CD4-positive, alpha-beta T cell treated with Interleukin-21 for 1 hour (primary cell): ENCODE data around the gene CDKN2A.

ENCODE experiments used
- DNase-seq: peaks from one replicate; pipeline ENCODE4 v3.0.0-alpha.2; 2020

CDKN2A gene

DNA sequence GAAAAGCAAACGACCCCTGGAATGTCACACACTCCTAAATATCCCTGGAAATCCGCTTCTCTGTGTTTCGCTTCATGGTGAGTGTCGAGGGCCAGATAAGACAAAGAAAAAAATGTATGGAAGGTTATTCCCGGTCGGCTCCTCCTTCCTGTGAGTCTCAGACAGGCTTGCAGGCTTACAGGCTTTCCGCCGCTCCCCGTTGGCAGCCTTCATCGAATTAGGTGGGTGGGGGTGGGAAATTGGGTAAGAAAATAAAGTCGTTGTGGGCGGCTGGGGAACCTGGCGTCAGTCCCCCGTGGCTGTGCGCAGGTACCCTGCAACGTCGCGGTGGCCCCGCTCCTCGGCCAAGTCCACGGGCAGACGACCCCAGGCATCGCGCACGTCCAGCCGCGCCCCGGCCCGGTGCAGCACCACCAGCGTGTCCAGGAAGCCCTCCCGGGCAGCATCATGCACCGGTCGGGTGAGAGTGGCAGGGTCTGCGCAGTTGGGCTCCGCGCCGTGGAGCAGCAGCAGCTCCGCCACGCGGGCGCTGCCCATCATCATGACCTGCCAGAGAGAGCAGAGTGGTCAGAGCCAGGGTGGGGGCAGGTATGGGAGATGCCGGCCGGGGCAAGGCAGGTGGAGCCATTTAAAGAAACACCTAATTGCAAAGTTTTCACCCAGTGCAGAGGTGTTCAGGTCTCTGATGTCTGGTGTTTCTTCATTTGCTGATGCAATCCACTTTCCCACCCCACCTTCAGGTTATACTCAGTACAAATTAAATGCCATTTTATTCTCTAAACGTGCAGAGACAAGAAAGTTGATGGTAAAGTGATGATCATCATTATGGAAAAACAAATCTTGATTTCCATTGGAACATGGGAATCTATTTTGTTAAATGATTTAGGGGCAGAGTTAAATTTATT lies 11.8 kb upstream of the CDKN2A start:
- DNase-seq, result no peak

- DNase-seq, result peak; percentile 43
These were observed 11.0 kb upstream of the CDKN2A start for GRCh38 chr9:22005021-22005701.

GRCh38 chr9:22002038-22002437 lies 7.8 kb upstream of the CDKN2A start:
- DNase-seq, result no peak

GRCh38 chr9:21998026-21998425 lies 3.8 kb upstream of the CDKN2A start:
- DNase-seq, result no peak

GRCh38 chr9:21997480-21997879 lies 3.3 kb upstream of the CDKN2A start:
- no peak for DNase-seq

GRCh38 chr9:21996858-21997257 lies 2.7 kb upstream of the CDKN2A start:
- DNase-seq, result no peak

- no peak for DNase-seq
These were observed 2.2 kb upstream of the CDKN2A start for GRCh38 chr9:21996438-21996837.

GRCh38 chr9:21995666-21996398 lies 1.6 kb upstream of the CDKN2A start:
- no peak for DNase-seq

DNA sequence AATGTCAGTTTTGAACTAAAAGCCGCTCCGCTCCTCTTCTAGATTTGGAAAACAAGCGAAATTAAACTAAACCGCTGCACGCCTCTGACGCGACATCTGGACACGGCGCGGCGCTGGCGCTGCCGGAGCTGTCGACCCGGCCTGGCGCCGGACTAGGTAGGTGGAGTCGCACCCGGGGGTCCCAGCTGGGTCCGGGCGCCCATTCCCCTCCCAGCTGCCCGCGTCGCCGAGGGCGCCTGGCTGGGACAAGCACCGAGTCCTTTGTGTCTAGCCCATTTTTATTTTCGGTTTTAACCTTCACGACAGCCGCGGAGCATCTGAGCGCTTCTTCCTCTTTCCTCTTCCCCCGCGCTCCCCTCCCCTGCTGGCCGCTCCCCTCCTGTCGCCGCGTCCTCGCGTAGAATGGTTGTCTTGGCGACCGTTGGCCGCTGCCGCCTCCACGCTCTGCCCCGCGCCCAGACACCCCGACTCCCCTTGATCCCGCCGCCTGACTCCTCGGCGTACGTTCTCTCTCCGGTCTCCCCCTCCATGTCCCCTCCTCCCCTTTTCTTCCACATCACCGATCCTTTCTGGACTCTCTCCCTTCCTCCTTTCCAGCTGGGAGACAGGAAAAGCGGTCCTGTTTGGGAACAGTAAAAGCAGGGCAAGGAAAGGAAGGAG lies 944 bp upstream of the CDKN2A start:
- DNase-seq, result peak; percentile 88

DNA sequence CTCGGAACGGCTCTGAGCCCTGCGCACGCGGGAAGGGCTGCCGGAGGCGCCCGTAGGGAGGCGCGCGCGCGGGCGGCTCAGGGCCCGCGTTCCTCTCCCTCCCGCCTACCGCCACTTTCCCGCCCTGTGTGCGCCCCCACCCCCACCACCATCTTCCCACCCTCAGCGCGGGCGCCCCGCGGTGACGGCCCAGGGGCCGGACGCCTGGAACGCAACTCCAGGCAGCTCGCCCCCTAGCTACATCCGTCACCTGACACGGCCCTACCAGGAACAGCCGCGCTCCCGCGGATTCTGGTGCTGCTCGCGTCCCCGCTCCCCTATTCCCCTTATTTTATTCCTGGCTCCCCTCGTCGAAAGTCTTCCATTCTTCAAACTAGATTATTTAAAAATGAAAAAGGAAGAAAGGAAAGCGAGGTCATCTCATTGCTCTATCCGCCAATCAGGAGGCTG lies 389 bp upstream of the CDKN2A start, which contains the start of gene CDKN2B-AS1:
TSS of gene CDKN2B-AS1 (plus strand) at position 236 of the 450 bp plus-strand sequence.
- peak; percentile 54 for DNase-seq

DNA sequence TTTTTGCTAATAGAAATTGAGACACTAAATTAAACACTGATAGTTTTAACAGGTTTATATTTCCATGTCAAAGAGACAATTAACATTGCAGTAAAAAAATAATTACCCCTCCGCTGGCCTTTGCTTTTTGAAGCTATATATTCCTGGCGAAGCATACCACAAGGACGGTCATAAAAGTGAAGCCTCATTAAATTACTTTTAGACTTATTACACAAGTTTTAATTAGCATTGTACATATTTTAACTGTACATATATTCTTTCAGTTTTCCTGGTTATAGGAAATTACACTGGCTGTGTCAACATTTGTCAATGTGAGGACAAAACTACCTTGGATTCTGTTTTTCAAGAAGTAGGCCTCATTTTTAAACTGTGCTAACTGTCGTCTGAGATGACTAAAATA lies 1.2 kb downstream of the CDKN2A start:
- no peak for DNase-seq

DNA sequence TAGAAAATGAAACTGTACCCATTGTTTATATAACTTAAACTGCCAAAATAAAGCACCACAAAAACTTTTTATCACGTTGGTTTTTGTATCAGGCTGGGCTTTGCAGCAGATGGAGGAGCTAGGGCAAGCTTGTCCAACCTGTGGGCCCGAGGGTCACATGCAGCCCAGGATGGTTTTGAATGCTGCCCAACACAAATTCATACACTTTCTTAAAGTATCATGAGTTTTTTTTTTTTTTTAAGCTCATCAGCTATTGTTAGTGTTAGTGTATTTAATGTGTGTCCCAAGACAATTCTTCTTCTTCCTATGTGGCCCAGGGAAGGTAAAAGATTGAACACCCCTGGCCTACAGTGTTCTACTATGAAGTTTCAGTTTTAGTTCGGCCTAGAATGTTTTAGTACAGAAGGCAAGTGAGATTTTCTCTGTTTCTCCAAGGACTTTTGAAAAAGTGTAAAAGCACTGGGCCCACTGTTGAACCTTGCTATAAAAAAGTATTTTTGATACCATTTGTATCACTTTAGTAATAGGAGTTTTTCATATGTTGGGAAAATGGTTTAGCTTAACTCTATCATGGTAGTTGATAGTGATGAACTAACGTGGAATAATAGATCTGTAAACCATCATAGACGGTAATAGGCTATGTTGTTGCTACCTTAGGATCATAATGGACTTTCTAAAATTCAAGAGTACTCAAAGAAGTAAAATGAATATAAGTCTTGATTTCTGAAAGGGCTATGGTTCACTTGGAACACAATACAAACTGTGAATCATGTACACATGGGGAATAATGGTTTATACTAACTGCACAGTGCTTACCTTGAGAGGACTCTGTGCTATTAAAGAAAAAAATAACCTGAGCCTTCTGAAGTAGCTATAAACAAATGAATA lies 2.9 kb downstream of the CDKN2A start:
- DNase-seq, result no peak

DNA sequence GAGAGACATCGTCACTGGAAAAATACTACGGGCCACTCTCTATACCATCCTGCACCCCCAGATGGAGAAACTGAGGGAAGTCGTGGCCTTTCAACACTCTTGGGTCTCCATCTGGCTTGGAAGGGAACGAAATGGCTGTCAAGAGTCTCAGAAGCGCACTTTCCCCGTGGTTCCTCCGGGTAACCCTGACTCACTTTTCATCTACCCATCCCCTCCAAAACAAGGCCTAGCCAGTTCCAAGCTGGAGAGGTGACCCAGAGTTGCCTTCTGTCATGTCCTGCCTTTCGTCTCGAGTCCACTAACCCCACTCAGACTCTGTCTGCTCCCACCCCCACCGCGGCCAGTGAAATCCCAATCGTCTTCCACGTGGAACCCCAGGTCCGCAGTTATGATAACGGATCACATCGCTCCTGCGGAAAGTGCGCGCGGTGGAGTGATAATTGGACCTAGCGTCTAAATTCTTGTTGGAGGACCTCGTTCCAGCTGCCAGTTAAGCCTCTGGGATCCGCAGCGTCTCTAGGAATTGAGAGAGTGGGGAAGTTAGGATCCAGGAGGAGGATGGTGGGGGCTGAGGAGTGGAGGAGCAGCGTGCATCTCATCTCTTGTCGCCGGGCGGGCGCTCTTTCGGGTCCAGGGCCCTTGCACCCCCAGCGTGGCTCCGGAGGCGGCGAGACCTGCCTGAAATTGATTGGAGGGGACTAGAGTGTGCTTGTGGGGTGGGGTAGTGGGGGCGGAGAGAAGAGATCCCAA lies 4.6 kb downstream of the CDKN2A start:
- no peak for DNase-seq

DNA sequence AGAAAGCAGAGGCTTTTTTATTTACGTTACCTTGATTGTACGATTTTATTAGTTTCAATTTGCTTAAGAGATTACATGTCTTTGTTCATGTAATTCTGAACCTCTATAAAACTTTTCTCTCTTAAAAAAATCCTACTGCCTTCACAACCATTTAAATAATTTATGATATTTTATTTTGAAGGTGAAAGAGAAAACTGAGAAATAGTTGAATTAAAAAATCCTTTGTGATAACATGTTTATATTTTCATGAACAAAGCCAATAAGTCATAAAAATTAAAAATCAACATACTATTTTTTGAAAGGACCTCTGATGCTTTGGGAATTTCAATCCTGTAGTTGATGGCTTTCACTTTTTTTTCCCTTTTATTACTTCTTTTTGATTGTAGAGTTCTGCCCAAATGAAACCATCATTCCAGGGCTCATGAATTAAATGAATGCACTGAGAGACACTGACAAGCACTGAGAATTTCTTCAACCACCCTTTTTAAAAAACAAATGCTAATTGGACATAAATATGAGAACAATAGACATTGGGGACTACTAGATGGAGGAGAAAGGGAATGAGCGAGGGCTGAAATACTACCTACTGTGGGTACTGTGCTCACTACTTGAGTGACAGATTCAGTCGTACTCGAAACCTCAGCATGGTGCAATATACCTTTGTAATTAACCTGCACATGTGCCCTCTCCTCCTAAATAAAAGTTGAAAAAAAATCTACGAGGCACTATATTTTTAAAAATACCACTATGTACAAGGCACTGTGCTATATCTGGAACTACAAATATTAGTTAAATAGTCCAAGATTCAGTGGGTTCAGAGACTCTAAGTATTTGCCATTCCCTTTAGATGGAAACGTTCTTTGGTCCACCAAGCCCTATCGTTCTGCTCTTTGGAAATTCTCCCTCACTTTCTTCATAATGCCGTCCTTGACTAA lies 5.9 kb downstream of the CDKN2A start:
- no peak for DNase-seq

GRCh38 chr9:21985964-21986667 lies 8.1 kb downstream of the CDKN2A start:
- no peak for DNase-seq

GRCh38 chr9:21984101-21984500 lies 10.1 kb downstream of the CDKN2A start:
- DNase-seq, result no peak

DNA sequence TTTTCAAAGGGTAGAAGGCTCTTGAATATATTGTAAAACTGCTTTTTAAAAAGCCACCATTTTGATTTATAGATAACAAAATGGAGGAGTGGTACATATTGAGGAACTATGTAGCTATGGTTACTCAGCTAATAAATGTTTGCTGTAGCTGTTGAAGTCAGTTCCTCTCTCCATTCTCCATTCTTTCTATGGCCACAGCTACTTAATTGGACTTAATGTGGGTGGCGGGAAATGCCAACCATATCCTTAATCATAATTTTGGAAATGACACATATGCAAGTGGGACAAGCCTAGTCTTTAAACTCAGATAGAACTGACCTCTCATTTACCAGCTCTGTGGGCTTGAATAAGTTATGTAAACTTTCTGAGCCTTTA lies 10.6 kb downstream of the CDKN2A start:
- DNase-seq, result no peak

DNA sequence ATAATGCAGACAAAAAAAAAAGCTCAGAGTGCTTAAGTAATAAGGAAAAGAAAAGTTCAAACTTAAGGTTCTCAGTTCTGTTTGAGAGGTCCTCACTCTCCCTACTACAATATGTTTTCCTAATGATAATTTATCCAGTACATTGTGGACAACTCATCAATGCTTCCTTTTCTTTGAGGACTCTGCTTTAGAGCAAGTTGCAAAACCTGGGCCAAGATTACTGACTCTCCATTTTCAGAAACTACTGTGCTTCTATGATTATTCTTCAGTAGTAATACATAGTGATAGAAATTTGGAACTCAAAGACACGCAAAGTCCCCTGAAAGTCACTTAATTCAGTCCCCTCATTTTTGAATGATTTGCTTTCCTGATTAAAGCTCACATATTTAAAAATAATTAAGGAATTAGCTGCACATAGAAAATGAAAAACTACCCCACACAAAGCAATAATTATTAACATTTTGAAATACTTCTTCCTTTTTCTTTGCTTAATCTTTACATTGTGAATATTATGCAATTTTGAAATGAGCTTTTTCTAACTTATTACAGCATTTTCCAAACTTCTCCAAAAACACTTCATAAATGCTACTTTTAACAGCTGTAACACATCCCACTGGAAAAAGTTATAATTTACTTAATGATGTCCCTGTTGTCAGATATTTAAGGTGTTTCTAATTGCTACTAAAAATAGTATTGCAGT lies 11.2 kb downstream of the CDKN2A start:
- DNase-seq, result no peak

DNA sequence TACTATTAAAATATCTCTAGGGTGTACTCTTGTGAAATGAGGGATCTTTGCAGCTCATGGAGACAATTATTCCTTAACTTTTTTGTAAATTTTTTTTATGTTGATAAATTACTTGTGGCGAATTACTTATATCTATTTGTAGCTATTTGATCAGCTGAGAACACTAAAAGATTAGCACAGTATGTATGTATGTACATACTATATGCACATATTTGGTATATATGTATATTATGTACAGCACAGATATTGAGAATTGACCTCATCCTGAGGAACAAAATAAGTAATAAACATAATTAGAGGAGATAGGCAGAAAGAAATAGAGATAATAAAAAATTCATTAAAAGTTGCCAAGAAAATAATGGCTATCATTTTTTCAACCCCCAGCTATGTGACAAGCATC lies 11.8 kb downstream of the CDKN2A start:
- DNase-seq, result no peak
